Measurements from ENCODE around the gene EED.
"Not testable (repeated sequence)": the region's sequence is repeated elsewhere in the genome, so short reads cannot be mapped to it uniquely, and the experiment has no call there.

DNA sequence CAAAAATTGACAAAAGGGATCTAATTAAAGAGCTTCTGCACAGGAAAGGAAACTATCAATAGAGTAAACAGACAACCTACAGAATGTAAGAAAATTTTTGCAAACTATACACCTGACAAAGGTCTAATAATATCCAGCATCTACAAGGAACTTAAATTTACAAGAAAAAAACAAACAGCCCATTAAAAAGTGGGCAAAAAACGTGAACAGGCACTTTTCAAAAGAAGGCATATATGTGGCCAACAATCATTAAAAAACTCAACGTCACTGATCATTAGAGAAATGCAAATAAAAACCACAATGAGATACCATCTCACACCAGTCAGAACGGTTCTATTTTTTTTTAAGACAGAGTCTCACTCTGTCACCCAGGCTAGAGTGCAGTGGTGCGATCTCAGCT lies 20.0 kb upstream of the EED start:
- not testable (repeated sequence) for TF ChIP-seq POLR2A, POLR2AphosphoS5 (IDR thresholded peaks at IDR 0.05; ENCODE audit: low read depth, low read length)
